GM12878 (cell line): ENCODE data around the gene LRRC75A. TPM values are rescaled to one million over a fixed set of nuclear protein-coding genes. Genes with fewer than 3 reads are reported as not detected.
A peak's percentile ranks its signal among the peaks of the same experiment; 100 is the strongest.

Source experiments
- ATAC-seq: fragments of 200-7000 bp; cut with Tn5 transposase; 3 replicates; pipeline ENCODE4 v1.9.1; 2020; ENCODE audit warnings: mild to moderate bottlenecking, moderate library complexity
- BruUV-seq: library from RNA; stranded (reverse); fragments of 400-500 nt; replicated peaks from 2 replicates; lab custom pipeline; 2021; lab: Mats Ljungman, UMichigan
- CTCF ChIA-PET: fragments of 300-600 bp; sonication (Branson Sonifier 250); formaldehyde crosslinking; extraction: SDS; loops from one replicate; lab custom pipeline; 2021; ENCODE audit warnings: inconsistent platforms; lab: Yijun Ruan, JAX
- POLR2A ChIA-PET: fragments of 350-600 bp; formaldehyde crosslinking; extraction: SDS; loops from one replicate; lab custom pipeline; 2021; ENCODE audit warnings: inconsistent platforms; lab: Charles Lee
- RAD21 ChIA-PET: fragments of 300-600 bp; sonication (Branson Sonifier 250); formaldehyde crosslinking; loops from one replicate; lab custom pipeline; 2023; ENCODE audit warnings: antibody characterized with exemption; ENCODE audit not compliant: unreplicated experiment; lab: Charles Lee
- SMC1A ChIA-PET: fragments of 300-600 bp; sonication (Branson Sonifier 250); formaldehyde crosslinking; loops from one replicate; lab custom pipeline; 2023; ENCODE audit not compliant: unreplicated experiment, uncharacterized antibody; lab: Charles Lee
- DNase-seq: peaks from one replicate; pipeline ENCODE4 v3.0.0-alpha.2; 2011; ENCODE audit warnings: low read depth, low spot score
- FAIRE-seq: peaks from 3 replicates; lab custom pipeline; 2011; peaks lifted over from hg19 to GRCh38; lab: Jason Lieb, UNC
- H2AFZ ChIP-seq: 2 replicates; pipeline ENCODE4 v1.6.0; 2011; ENCODE audit warnings: low read depth, low read length, control low read depth; ENCODE audit not compliant: control insufficient read depth
- H3K27ac ChIP-seq: 2 replicates; pipeline ENCODE4 v1.5.1; 2011; ENCODE audit warnings: control low read depth; ENCODE audit not compliant: control insufficient read depth, insufficient read depth
- H3K27me3 ChIP-seq, 2 experiments: replicated peaks in 1 of 2; 2 replicates each; pipeline versions ENCODE4 v1.6.0 to v1.6.1; 2011; ENCODE audit warnings: low read length in 1 of 2; ENCODE audit not compliant: control insufficient read depth in 2 of 2, insufficient read depth in 2 of 2
- H3K36me3 ChIP-seq, 2 experiments: 2 replicates each; pipeline ENCODE4 v1.5.1; 2011; ENCODE audit warnings: low read length in 1 of 2; ENCODE audit not compliant: control insufficient read depth in 2 of 2, insufficient read depth in 2 of 2
- H3K4me1 ChIP-seq: 2 replicates; pipeline ENCODE4 v1.6.1; 2011; ENCODE audit warnings: mild to moderate bottlenecking, low read length, moderate library complexity, mixed read lengths; ENCODE audit not compliant: control insufficient read depth, insufficient read depth
- H3K4me2 ChIP-seq: 2 replicates; pipeline ENCODE4 v1.6.0; 2011; ENCODE audit warnings: control low read depth; ENCODE audit not compliant: control insufficient read depth, insufficient read depth
- H3K4me3 ChIP-seq: fragments of 200-600 bp; sonication (generic); 2 replicates; pipeline ENCODE4 v1.5.1; 2016
- H3K79me2 ChIP-seq: 2 replicates; pipeline ENCODE4 v1.6.0; 2011; ENCODE audit warnings: low read length; ENCODE audit not compliant: control insufficient read depth, insufficient read depth
- H3K9ac ChIP-seq: 2 replicates; pipeline ENCODE4 v1.8.0; 2011; ENCODE audit warnings: low read length, control low read depth, mixed read lengths; ENCODE audit not compliant: control insufficient read depth, insufficient read depth
- H3K9me3 ChIP-seq: replicated peaks from 3 replicates; pipeline ENCODE4 v1.5.1; 2011; ENCODE audit warnings: mild to moderate bottlenecking, low read length; ENCODE audit not compliant: control insufficient read depth, insufficient read depth
- H4K20me1 ChIP-seq: 2 replicates; pipeline ENCODE4 v1.6.0; 2011; ENCODE audit not compliant: control insufficient read depth, insufficient read depth
- HDAC2 ChIP-seq: fragments of 200-600 bp; sonication (generic); IDR thresholded peaks from 2 replicates; pipeline ENCODE4 v1.6.1; 2017
- MEF2B ChIP-seq: fragments of 450-650 bp; IDR thresholded peaks from 2 replicates; pipeline ENCODE4 v1.6.1; 2018; ENCODE audit warnings: mild to moderate bottlenecking, moderate library complexity; ENCODE audit not compliant: partially characterized antibody, poor library complexity, severe bottlenecking
- POLR2A ChIP-seq: IDR thresholded peaks from 2 replicates; pipeline ENCODE4 v1.6.1; 2011; ENCODE audit warnings: low read depth, mild to moderate bottlenecking, low read length
- RELA ChIP-seq: fragments of 450-650 bp; IDR thresholded peaks from 2 replicates; pipeline ENCODE4 v1.8.0; 2014; ENCODE audit warnings: borderline replicate concordance; ENCODE audit not compliant: partially characterized antibody
- SUPT20H ChIP-seq: IDR thresholded peaks from 2 replicates; pipeline ENCODE4 v1.6.1; 2011; ENCODE audit warnings: low read depth, mild to moderate bottlenecking, low read length, moderate library complexity, borderline replicate concordance; ENCODE audit not compliant: control insufficient read depth
- WGBS: methylation state at CpG from one replicate; pipeline ENCODE4 v1.1.6; 2016; ENCODE audit warnings: low lambda C conversion rate; ENCODE audit not compliant: insufficient replicate concordance, insufficient coverage; ENCODE audit errors: missing lambda C conversion rate; 5-methylcytosine and 5-hydroxymethylcytosine counted together
- in situ Hi-C: fragments of 300-500 bp; cut with MboI; formaldehyde crosslinking; loops from 9 replicates; pipeline ENCODE4 v1.14.3; 2018; ENCODE audit warnings: mixed read lengths
- intact Hi-C: fragments of 100-400 bp; cut with micrococcal nuclease; formaldehyde crosslinking; loops from one replicate; pipeline ENCODE4 v1.14.2; 2022; ENCODE audit not compliant: unreplicated experiment
- polyA plus RNA-seq, 11 experiments: library from polyadenylated mRNA; depleted of rRNA in 4 of 11; unstranded in 6 of 11; stranded (reverse) in 5 of 11; fragments of >200 nt; fragmentation: Nextera tagmentation in 4 of 11; fragmentation: Illumina TruSeq in 1 of 11; extraction: Ambion mirVana in 4 of 11; extraction: Trizol in 1 of 11; gene quantifications; 1 replicate in 1 of 11; 2 replicates in 10 of 11; pipeline versions ENCODE4 v1.2.1 to v1.2.3, GENCODE V29; 2011 to 2016; ENCODE audit warnings: inconsistent platforms in 2 of 11, missing spikeins in 2 of 11, low read depth in 1 of 11
- total RNA-seq, 4 experiments: library from RNA; depleted of rRNA in 3 of 4; stranded (reverse); fragments of >200 nt in 3 of 4; fragmentation: Illumina TruSeq in 1 of 4; extraction: Trizol in 1 of 4; gene quantifications; 2 replicates each; pipeline versions ENCODE4 v1.2.1 to v1.2.3, GENCODE V29; 2013 to 2021
- TF ChIP-seq, protein P1 (sequence below): fragments of 450-650 bp; conservative IDR thresholded peaks from 2 replicates; pipeline ENCODE4 v1.6.1; 2017; ENCODE audit warnings: mild to moderate bottlenecking, moderate library complexity

LRRC75A gene
- total and polyA plus RNA-seq, 10 of the 15 experiments (the other 5 are each of a cell fraction or from before 2014, with no cell fraction given) = 0.01 to 1.3 (median 0.09) TPM; not detected in 2

DNA sequence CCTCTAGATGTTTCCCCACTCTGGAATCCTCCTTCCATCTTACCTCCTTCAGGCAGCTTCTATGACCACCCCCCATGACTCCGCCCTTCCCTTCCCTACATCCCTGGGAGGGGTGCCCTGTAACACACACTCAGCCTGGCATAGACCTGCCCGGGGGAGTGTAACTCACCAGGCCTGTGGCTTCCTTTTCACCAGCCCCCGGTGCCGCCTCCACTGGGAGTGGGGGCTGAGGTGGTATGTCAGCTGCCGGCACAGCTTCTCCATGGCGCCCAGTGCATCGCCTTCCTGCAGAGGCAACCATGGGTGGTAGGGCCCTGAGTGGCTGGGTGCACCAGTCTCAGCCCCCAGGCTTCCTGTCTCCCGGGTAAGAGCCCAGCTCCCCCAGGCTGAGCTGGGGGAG lies 44.3 kb downstream of the LRRC75A start:
- in situ Hi-C loops = loop anchor here (5.0 kb wide), 1 partner anchor 50 kb away; no protein-coding TSS in a partner anchor
- Histone ChIP-seq H4K20me1 (peaks cover 6% of the 10 kb centered on the region), H3K4me3 (no peak overlapping the region), H3K36me3 (peaks cover 26% of the 10 kb centered on the region in 2 experiments), H3K9me3 (no peaks in the 10 kb centered on the region), H3K27ac (no peak overlapping the region), H3K27me3 (no peaks in the 10 kb centered on the region), H3K79me2 (peaks cover 15% of the 10 kb centered on the region), H3K9ac (no peak overlapping the region), H3K4me2 (no peak overlapping the region), H3K4me1 (peaks cover 5% of the 10 kb centered on the region), H2AFZ (no peak overlapping the region)
- TF ChIP-seq RELA = no peak
- peak; percentile 55; the same call in 1 of the 2 replicates for TF ChIP-seq POLR2A
- ChIA-PET CTCF (interaction anchor here (0.6 to 2.7 kb wide), 2 partner anchors 84 to 143 kb away, joined by 3 to 12 read pairs; no protein-coding TSS in a partner anchor), SMC1A (no interaction called here), RAD21 (no interaction called here), POLR2A (no interaction called here)
- intact Hi-C loops = no loop called here
- no peak for DNase-seq
- no peak for FAIRE-seq
- WGBS = 58% methylated on average over 8 of the region's 8 CpGs
- ATAC-seq = no peak
- no TSS peak for BruUV-seq

DNA sequence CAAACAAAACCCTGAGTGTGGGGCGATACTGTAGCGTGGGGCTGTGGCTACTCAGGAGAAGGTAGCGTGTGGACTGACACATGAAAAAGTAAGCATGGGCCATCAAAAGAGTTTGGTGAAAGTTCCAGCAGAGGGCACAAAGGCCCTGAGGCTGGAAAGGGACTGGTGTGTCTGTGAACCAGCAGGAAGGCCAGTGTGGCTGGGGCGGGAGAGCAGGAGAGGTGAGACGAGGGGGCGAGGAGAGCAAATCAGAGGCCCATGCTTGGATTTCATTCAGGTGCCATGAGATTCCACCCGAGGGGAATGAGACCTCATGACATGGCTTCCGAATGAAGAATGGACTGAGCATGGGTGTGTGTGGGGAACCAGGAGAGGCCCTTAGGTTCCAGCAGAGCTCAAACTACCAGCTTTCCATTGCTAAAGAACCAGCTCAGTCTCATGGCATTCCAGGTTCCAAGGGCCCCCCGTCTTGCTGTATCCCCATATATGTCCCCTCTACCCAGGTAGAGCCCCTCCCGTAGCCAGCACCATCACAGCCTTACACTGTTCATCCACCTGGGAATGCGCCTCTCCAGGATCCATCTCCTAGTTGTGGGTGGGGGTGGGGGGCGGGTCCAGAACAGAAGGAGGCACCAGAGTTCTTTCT lies 45.5 kb downstream of the LRRC75A start:
- Histone ChIP-seq H3K9ac (no peak overlapping the region), H3K36me3 (peaks cover 28 to 37% of the 10 kb centered on the region in 2 experiments), H2AFZ (no peak overlapping the region), H3K9me3 (no peaks in the 10 kb centered on the region), H3K4me3 (no peak overlapping the region), H3K27ac (no peak overlapping the region), H3K27me3 (no peaks in the 10 kb centered on the region), H4K20me1 (peaks cover 6% of the 10 kb centered on the region), H3K4me2 (no peak overlapping the region), H3K4me1 (peaks cover 11% of the 10 kb centered on the region)
- in situ Hi-C loops (loop anchor here (5.0 kb wide), 1 partner anchor 49 kb away; no protein-coding TSS in a partner anchor), intact Hi-C loops (no loop called here)
- POLR2A ChIA-PET = interaction anchor here (0.5 kb wide), 2 partner anchors 141 to 426 kb away, joined by 3 to 4 read pairs; no protein-coding TSS in a partner anchor
- DNase-seq = no peak
- 85% methylated on average over 12 of the region's 12 CpGs for WGBS
- ATAC-seq = no peak
- FAIRE-seq = no peak
- SMC1A ChIA-PET = interaction anchor here (1.2 to 1.3 kb wide), 2 partner anchors 8 to 21 kb away, joined by 3 read pairs; no protein-coding TSS in a partner anchor
- RAD21 ChIA-PET = no interaction called here
- BruUV-seq = no TSS peak
- no peak for TF ChIP-seq HDAC2
- TF ChIP-seq POLR2A = 0 out of 2 replicates have a peak, but pooled peaks have one; percentile 29
- no peak for TF ChIP-seq MEF2B
- TF ChIP-seq, protein P1, sequence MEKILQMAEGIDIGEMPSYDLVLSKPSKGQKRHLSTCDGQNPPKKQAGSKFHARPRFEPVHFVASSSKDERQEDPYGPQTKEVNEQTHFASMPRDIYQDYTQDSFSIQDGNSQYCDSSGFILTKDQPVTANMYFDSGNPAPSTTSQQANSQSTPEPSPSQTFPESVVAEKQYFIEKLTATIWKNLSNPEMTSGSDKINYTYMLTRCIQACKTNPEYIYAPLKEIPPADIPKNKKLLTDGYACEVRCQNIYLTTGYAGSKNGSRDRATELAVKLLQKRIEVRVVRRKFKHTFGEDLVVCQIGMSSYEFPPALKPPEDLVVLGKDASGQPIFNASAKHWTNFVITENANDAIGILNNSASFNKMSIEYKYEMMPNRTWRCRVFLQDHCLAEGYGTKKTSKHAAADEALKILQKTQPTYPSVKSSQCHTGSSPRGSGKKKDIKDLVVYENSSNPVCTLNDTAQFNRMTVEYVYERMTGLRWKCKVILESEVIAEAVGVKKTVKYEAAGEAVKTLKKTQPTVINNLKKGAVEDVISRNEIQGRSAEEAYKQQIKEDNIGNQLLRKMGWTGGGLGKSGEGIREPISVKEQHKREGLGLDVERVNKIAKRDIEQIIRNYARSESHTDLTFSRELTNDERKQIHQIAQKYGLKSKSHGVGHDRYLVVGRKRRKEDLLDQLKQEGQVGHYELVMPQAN = no peak
- no peak for TF ChIP-seq SUPT20H
- TF ChIP-seq, all 136 proteins: peak for 1
- CTCF ChIA-PET = interaction anchor here (1.4 to 2.7 kb wide), 2 partner anchors 19 to 82 kb away, joined by 6 to 12 read pairs; no protein-coding TSS in a partner anchor
- H3K79me2 ChIP-seq = peaks cover 27% of the 10 kb centered on the region
